GM18951 (cell line): ENCODE results near the gene BSN.

ENCODE experiments used
- POLR2A ChIP-seq: IDR thresholded peaks from 4 replicates; pipeline ENCODE4 v1.6.1; 2011; ENCODE audit warnings: mild to moderate bottlenecking; ENCODE audit not compliant: insufficient read length, insufficient read depth; ENCODE audit errors: extremely low read depth
- in situ Hi-C: fragments of 300-500 bp; cut with MboI; formaldehyde crosslinking; loops from one replicate; pipeline ENCODE4 v1.12.0; 2022; ENCODE audit warnings: low sequenced_read_pairs, mixed read lengths, inconsistent platforms; ENCODE audit not compliant: unreplicated experiment

The BSN gene

DNA sequence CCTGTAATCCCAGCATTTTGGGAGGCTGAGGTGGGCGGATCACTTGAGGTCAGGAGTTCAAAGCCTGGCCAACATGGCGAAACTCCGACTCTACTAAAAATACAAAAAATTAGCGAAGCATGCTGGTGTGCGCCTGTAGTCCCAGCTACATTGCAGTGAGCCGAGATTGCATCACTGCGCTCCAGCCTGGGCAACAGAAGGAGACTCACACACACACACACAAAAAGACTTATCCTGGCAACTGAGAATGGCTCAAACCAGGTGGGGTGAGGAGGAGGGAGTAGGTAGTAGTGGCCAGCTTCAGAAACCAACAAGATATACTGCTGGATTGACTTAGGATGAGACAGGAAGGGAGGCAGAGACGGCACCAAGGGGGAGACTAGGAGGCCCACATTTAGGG, 66.5 kb downstream of the BSN start:
- no peak for TF ChIP-seq POLR2A
- in situ Hi-C loops, result no loop called here

DNA sequence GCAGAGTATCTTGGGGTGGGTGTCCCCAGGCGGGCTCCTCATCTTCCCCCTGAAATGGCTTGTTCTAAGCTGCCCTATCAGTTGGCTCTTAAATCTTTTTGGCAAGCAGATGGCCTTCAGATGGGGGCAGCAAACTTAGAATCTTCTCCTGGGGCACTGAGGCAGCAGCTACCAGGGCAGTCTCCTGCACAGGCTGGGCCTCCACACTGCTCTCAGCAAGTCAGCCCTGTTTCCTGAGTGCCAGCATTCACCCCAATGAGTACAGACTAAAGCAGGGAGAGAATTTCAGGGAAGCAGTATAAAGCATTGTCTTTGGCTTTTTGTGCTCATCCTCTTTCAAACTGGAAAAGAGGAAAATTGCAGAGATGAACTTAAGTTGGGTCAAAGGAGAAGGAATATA, 68.8 kb downstream of the BSN start:
- TF ChIP-seq POLR2A, result no peak
- in situ Hi-C loops, result no loop called here

DNA sequence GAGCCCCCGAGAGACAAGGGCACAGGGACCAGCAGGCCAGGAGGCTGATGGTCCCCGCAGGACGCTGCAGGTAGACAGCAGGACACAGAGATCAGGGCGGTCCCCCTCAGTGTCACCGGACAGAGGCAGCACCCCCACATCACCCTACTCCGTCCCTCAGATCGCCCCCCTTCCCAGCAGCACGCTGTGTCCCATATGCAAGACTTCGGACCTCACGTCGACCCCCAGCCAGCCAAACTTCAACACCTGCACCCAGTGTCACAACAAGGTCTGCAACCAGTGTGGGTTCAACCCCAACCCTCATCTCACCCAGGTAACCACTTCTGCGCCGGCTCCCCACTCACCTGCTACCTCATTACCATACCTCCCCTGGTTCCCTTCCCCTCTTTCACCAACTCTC, 70.8 kb downstream of the BSN start:
- no peak for TF ChIP-seq POLR2A
- in situ Hi-C loops, result no loop called here

DNA sequence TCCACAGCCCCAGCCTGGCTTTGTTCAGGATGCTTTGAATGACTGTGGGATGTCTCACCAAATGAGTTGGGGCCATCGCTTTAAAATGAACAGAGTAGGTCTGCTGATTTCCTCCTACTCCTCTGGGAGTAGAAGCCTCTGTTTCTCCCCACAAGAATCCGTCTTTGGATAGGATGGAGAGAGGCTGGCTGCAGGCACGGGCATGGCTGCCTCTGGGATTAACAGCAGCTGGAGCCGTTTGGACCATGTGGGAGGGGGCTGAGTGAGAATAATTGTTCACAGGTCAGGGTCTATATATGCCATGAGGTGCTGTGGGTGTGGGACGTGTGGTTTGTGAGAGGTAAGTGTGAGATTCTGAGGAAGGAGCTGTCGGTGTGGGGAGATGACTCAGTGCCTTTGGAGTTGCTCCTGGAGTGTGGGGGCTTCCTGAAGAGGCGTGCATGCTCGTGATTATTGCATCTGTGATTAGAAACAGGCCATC, 71.9 kb downstream of the BSN start:
- no peak for TF ChIP-seq POLR2A
- in situ Hi-C loops, result no loop called here

DNA sequence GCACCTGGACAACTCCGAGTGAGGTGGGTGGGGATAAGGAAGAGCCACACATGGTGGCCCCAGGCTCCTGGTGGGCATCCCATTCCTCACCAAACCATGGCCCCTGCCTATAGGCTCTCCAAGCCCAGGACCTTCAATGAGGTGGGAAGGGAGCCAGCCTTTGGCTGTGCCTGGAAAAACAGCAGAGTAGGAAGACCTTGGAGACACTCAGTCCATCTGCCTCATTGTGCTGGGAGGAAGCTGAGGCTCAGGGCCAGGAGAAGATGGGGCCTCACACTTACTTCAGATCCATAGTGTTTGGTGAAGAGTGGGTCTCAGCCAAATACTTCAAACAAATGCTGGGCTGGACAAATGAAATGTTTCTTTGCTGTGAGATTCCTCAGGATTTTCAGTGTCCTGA, 72.5 kb downstream of the BSN start:
- no peak for TF ChIP-seq POLR2A
- in situ Hi-C loops, result no loop called here

DNA sequence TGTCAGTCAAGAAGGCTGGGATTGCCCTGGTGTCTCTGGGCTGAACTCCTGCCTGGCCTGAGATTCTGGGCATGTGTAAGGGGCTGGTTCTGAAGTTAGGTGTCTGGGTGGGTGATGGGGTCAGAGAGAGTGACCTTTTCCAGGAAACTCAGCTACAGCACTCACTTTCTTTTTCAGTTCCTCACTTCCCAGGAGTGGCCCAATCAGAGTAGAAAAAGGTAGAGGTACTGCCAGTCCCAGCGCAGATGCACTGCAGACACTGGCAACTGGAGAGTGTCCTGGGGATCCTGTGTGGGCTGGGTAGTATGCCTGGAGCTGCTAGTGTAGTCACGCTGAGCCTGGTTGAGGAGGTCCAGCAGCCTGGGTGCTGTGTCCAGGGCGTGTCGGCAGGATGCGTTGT, 73.4 kb downstream of the BSN start:
- in situ Hi-C loops, result no loop called here
- TF ChIP-seq POLR2A, result no peak

GRCh38 chr3:49628249-49628648, 74.0 kb downstream of the BSN start:
- no peak for TF ChIP-seq POLR2A
- in situ Hi-C loops, result no loop called here

- TF ChIP-seq POLR2A, result no peak
- in situ Hi-C loops, result no loop called here
Observed at GRCh38 chr3:49629451-49629850, 75.2 kb downstream of the BSN start.

GRCh38 chr3:49629866-49630265, 75.6 kb downstream of the BSN start:
- in situ Hi-C loops, result no loop called here
- no peak for TF ChIP-seq POLR2A

DNA sequence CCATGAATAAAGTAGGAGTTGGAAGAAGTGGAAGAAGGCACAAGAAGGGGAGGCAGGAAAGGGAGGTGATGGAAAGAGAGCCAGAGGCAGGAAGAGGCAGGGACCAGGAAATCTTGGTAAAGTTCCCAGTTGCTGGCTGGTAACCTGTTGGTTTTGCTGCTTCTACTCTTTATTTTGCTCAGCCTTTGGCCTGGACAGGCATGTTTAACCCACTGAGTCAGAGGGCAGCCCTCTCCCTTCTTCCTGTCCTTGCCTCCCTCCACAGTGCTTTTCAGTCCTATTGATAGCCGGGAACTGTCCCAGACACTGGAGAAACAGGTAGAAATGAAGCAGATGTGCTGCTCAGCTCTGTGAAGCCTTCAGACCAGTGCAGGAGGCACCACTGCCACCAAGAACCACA, 76.5 kb downstream of the BSN start:
- in situ Hi-C loops, result no loop called here
- TF ChIP-seq POLR2A, result no peak

DNA sequence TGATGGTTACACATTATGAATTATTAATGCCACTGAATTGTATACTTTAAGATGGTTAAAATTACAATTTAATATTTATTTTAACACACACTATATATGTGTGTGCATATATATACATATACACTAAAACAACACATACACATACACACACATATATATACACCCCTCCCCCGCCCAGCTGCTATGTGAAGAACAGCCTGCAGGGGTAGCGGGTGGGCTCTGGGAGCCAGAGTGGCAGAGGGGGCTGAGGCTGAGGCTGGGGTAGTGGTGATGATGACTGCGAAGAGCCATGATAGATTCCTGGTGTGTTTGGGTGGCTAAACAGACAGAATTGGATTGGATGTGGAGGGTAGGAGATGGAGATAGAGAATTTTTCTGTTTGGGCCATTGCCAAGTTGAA, 80.5 kb downstream of the BSN start:
- TF ChIP-seq POLR2A, result no peak
- in situ Hi-C loops, result no loop called here

- in situ Hi-C loops, result no loop called here
- no peak for TF ChIP-seq POLR2A
Observed at GRCh38 chr3:49636883-49637609, 82.8 kb downstream of the BSN start.

- in situ Hi-C loops, result no loop called here
- TF ChIP-seq POLR2A, result no peak
Observed at GRCh38 chr3:49638445-49638844, 84.2 kb downstream of the BSN start.

- in situ Hi-C loops, result no loop called here
Observed at GRCh38 chr3:49639551-49639950, 85.3 kb downstream of the BSN start.

GRCh38 chr3:49641292-49641691, 87.0 kb downstream of the BSN start:
- TF ChIP-seq POLR2A, result no peak
- in situ Hi-C loops, result no loop called here

More at GRCh38 chr3:49639551-49639950, 85.3 kb downstream of the BSN start:
- no peak for TF ChIP-seq POLR2A
